CD4-positive, alpha-beta T cell treated with Interleukin-1 beta for 1 hour (primary cell): ENCODE data around the gene ANO6.
"Not testable (repeated sequence)": the region's sequence is repeated elsewhere in the genome, so short reads cannot be mapped to it uniquely, and the experiment has no call there.

Experiments used
- DNase-seq, 2 donors: peaks; one replicate each; pipeline ENCODE4 v3.0.0-alpha.2; 2020 to 2022

Gene ANO6

GRCh38 chr12:45212064-45212463 lies 3.8 kb upstream of the ANO6 start:
- DNase-seq = no peak

GRCh38 chr12:45213107-45213506 lies 2.8 kb upstream of the ANO6 start:
- no peak for DNase-seq

GRCh38 chr12:45214071-45214470 lies 1.8 kb upstream of the ANO6 start:
- DNase-seq = no peak

- DNase-seq = no peak
Measured at GRCh38 chr12:45214749-45215418, 1.0 kb upstream of the ANO6 start.

- DNase-seq = peak; percentile 29 to 45
Measured at GRCh38 chr12:45216230-45216982, 511 bp downstream of the ANO6 start.

- DNase-seq = no peak
Measured at GRCh38 chr12:45216983-45217485, 1.1 kb downstream of the ANO6 start.

- no peak for DNase-seq
Measured at GRCh38 chr12:45217846-45218245, 2.0 kb downstream of the ANO6 start.

- DNase-seq = no peak
Measured at GRCh38 chr12:45219621-45220020, 3.7 kb downstream of the ANO6 start.

GRCh38 chr12:45220363-45220931 lies 4.6 kb downstream of the ANO6 start:
- DNase-seq = no peak

- DNase-seq = no peak
Measured at GRCh38 chr12:45220969-45221368, 5.1 kb downstream of the ANO6 start.

- no peak for DNase-seq
Measured at GRCh38 chr12:45223868-45224267, 8.0 kb downstream of the ANO6 start.

- DNase-seq = no peak
Measured at GRCh38 chr12:45224311-45224710, 8.4 kb downstream of the ANO6 start.

GRCh38 chr12:45226021-45226420 lies 10.1 kb downstream of the ANO6 start:
- no peak for DNase-seq

- DNase-seq = no peak
Measured at GRCh38 chr12:45227316-45228067, 11.6 kb downstream of the ANO6 start.

GRCh38 chr12:45231515-45232145 lies 15.7 kb downstream of the ANO6 start:
- DNase-seq = no peak

- no peak for DNase-seq
Measured at GRCh38 chr12:45232146-45232755, 16.4 kb downstream of the ANO6 start.

GRCh38 chr12:45232756-45233372 lies 17.0 kb downstream of the ANO6 start:
- DNase-seq = peak in 1 of 2 donors; percentile 11

GRCh38 chr12:45234139-45234865 lies 18.4 kb downstream of the ANO6 start:
- DNase-seq = no peak

GRCh38 chr12:45235087-45236025 lies 19.5 kb downstream of the ANO6 start:
- DNase-seq = no peak

GRCh38 chr12:45236383-45236782 lies 20.5 kb downstream of the ANO6 start:
- DNase-seq = not testable (repeated sequence)
